ENCODE results near the gene DYNLL1.

DYNLL1 gene

DNA sequence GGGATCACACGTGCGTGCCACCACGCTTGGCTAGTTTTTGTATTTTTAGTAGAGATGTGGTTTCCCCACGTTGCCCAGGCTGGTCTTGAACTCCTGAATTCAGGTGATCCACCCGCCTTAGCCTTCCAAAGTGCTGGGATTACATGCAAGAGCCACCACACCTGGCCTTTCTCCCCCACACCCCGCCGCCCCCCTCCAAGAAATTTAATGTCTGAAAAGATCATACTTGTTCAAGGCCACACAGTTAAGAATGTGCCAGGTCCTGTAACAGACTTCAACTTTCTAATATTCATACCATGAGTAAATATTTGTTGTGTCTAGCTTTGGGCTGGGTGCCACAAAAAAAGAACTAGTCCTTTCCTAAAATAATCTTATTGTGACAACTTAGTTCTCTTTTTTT lies 40.6 kb upstream of the DYNLL1 start:
- H3K9me3 ChIP-seq: no peaks in the 10 kb centered on the region
- no peak overlapping the region for H3K4me3 ChIP-seq
- no peaks in the 10 kb centered on the region for H3K4me1 ChIP-seq
- TF ChIP-seq, protein P1, sequence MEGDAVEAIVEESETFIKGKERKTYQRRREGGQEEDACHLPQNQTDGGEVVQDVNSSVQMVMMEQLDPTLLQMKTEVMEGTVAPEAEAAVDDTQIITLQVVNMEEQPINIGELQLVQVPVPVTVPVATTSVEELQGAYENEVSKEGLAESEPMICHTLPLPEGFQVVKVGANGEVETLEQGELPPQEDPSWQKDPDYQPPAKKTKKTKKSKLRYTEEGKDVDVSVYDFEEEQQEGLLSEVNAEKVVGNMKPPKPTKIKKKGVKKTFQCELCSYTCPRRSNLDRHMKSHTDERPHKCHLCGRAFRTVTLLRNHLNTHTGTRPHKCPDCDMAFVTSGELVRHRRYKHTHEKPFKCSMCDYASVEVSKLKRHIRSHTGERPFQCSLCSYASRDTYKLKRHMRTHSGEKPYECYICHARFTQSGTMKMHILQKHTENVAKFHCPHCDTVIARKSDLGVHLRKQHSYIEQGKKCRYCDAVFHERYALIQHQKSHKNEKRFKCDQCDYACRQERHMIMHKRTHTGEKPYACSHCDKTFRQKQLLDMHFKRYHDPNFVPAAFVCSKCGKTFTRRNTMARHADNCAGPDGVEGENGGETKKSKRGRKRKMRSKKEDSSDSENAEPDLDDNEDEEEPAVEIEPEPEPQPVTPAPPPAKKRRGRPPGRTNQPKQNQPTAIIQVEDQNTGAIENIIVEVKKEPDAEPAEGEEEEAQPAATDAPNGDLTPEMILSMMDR (IDR thresholded peaks at IDR 0.05): no peak
- H3K27me3 ChIP-seq: no peaks in the 10 kb centered on the region
- DNase-seq: no peak
- H3K36me3 ChIP-seq: peaks cover 30 to 92% (median 58%) of the 10 kb centered on the region in 3 donors
- intact Hi-C loops (cut with DNase I; ENCODE audit: low total_unique reads): no loop called here
- no peak overlapping the region for H3K27ac ChIP-seq

DNA sequence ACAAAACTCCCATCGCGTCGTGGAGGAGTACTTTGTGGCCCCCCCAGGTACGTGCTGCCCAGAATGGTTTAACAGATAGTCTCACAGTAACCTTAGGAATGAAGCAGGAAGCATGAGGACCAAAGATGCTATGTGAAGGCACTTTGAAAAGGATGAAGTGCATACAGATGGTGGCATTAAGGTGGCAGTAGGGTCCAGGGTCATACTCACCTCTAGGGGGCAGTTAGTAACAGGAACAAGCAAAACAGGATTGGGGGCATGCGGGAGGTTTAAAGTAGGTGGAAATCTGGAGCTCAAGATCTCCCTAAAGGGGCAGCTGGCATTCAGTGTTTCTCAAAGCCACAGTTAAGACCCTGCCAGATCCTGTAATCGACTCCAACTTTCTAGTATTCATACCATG lies 38.8 kb upstream of the DYNLL1 start:
- TF ChIP-seq, protein P1 (IDR thresholded peaks at IDR 0.05): no peak
- no peaks in the 10 kb centered on the region for H3K4me1 ChIP-seq
- no peak overlapping the region for H3K4me3 ChIP-seq
- no peaks in the 10 kb centered on the region for H3K27me3 ChIP-seq
- intact Hi-C loops (cut with DNase I; ENCODE audit: low total_unique reads): no loop called here
- DNase-seq: no peak
- H3K9me3 ChIP-seq: no peaks in the 10 kb centered on the region
- H3K36me3 ChIP-seq: peaks cover 49 to 95% (median 75%) of the 10 kb centered on the region in 3 donors
- H3K27ac ChIP-seq: no peak overlapping the region

DNA sequence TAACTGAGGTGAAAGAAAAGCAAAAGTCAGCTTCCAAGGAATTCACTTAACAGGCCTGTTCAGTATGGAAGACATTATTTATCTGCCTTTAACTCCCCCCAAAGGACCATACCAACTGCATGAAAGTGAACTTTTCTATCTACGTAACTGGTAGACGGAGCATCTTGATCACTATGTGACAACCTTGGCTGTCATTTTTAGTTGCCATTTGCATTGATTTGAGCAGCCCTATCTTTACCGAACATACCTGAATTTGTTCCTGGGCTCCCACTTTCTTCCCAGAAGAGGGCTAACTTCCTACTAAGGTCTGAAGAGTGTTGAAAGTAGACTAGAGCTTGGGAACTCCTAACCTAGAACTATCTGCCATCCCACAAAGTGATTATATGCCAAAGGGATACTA lies 35.8 kb upstream of the DYNLL1 start:
- TF ChIP-seq, protein P1 (IDR thresholded peaks at IDR 0.05): no peak
- H3K36me3 ChIP-seq: peaks cover 79 to 100% (median 96%) of the 10 kb centered on the region in 3 donors
- H3K27me3 ChIP-seq: no peaks in the 10 kb centered on the region
- H3K9me3 ChIP-seq: no peaks in the 10 kb centered on the region
- DNase-seq: no peak
- H3K4me3 ChIP-seq: no peak overlapping the region
- intact Hi-C loops (cut with DNase I; ENCODE audit: low total_unique reads): no loop called here
- H3K4me1 ChIP-seq: no peaks in the 10 kb centered on the region
- H3K27ac ChIP-seq: no peak overlapping the region

DNA sequence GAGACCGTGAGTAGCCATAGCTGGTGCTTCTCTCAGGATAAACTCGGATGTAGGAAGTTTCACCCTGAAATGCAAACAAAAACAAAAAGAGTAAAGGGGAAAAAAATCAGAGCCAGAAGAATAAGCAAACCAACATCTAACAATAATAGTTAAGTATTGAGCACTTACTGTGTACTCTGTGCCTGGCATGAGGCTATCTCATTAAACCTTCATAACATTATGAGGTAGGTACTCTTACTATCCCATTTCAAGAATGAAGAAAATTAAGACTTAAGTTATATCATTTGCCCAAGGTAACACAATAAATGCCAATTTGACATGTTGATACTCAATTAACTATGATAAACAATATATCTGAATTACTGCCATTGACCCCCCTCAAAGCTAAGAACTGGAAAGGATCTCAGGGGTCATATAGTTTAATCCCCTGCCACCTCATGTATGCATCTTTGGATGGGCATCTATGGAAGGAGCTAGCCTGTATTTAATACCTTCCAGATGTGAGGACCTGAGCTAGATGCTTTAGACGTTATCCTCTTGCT lies 33.7 kb upstream of the DYNLL1 start:
- Histone ChIP-seq H3K36me3 (peaks cover 78 to 97% (median 81%) of the 10 kb centered on the region in 3 donors), H3K27me3 (no peaks in the 10 kb centered on the region), H3K4me1 (peaks cover 0 to 15% (median 6%) of the 10 kb centered on the region in 4 donors), H3K9me3 (no peaks in the 10 kb centered on the region), H3K4me3 (no peak overlapping the region), H3K27ac (no peak overlapping the region)
- intact Hi-C loops (cut with DNase I; ENCODE audit: low total_unique reads): no loop called here
- no peak for DNase-seq
- TF ChIP-seq, protein P1 (IDR thresholded peaks at IDR 0.05): no peak

DNA sequence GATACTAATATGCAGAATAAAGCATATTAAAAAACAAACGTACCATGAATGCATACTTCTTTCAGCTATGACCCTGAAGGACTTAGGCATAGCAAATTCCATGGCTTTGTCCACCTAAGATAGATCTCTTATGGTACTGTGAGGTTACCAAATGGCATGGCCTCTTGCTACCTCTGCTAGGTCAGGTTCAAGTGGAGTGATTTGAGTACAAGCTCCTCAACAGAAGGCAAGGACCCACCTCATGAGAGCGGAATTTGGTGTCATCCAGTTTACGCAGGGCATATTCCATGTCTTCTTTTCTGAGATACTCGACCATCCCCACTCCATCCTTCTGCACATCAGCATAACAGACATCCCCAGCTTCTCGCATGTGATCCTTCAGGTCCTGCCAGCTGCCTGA lies 32.2 kb upstream of the DYNLL1 start:
- H3K9me3 ChIP-seq: no peaks in the 10 kb centered on the region
- peaks cover 0 to 30% (median 12%) of the 10 kb centered on the region in 4 donors for H3K4me1 ChIP-seq
- intact Hi-C loops (cut with DNase I; ENCODE audit: low total_unique reads): no loop called here
- no peak overlapping the region for H3K27ac ChIP-seq
- no peak overlapping the region for H3K4me3 ChIP-seq
- peaks cover 67 to 84% (median 69%) of the 10 kb centered on the region in 3 donors for H3K36me3 ChIP-seq
- no peaks in the 10 kb centered on the region for H3K27me3 ChIP-seq
- DNase-seq: no peak
- TF ChIP-seq, protein P1 (IDR thresholded peaks at IDR 0.05): no peak

DNA sequence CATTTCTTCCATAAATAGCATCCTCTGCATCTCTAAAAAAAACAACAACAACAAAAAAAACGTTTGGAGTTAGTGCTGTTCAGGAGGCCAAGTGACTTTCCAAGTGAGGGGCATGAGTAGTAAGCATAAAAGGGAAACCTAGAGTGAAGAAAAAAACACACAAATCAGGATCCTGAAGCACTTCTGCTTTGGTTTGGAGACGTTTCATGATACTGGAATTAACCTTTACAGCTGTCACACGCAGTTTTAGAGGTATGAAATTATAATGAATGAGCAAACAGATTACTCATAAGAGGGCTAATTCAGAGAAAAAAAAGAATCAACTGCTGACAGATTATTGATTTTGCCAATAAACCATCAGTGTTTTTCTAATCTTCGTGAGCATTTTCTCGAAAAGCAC lies 30.2 kb upstream of the DYNLL1 start:
- H3K9me3 ChIP-seq: no peaks in the 10 kb centered on the region
- H3K4me3 ChIP-seq: no peak overlapping the region
- intact Hi-C loops (cut with DNase I; ENCODE audit: low total_unique reads): no loop called here
- TF ChIP-seq, protein P1 (IDR thresholded peaks at IDR 0.05): no peak
- peaks cover 0 to 39% (median 19%) of the 10 kb centered on the region in 4 donors for H3K4me1 ChIP-seq
- peaks cover 47 to 63% (median 50%) of the 10 kb centered on the region in 3 donors for H3K36me3 ChIP-seq
- no peak for DNase-seq
- no peaks in the 10 kb centered on the region for H3K27me3 ChIP-seq
- no peak overlapping the region for H3K27ac ChIP-seq

Measured in tibial artery (tissue), 4 donors.